NCI-H748 treated with DMSO at 0.1 percent for 48 hours (cell line): ENCODE measurements around the gene MGAT4C.

Experiments
- DNase-seq: peaks from one replicate; lab custom pipeline; 2025; lab: John Stamatoyannopoulos, UW

The MGAT4C gene

DNA sequence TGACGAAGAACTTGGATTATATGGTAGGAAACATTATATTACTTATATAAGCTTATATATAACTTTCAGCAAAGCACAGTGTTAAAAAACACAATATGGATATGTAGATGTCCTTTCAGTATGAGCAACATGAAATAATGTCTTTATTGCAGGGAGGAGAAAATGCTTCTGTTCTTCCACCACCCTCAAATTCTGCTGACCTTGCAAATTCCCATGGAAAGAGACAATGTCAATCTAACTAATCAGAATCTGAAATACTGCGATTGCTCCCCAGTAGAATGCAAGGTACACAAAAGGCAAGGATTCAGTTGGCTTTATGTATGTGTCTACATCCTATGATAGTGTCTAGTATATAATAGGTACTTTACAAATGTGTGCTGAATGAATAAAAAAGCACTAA lies 26.4 kb downstream of the MGAT4C start:
- no peak for DNase-seq

- DNase-seq: no peak
These were observed 27.5 kb downstream of the MGAT4C start for GRCh38 chr12:86228656-86229055.

DNA sequence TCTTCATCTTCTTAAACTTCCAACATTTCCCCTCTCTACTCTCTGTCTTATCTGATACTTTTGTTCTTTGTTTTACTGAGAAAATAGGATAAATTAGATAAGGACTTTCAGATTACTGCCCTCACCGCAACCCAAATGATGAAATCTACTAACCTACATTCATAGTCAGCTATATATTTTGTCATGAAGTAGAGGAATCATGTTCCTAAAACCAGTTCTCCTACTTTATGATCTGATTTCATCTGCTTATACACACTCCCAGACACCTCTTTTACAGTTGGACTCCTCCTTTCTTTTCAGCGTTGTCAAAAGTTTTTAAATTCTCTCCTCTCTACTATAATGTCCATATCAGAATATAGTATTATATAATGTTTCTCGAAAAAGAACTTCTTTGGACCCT lies 29.7 kb downstream of the MGAT4C start:
- no peak for DNase-seq

DNA sequence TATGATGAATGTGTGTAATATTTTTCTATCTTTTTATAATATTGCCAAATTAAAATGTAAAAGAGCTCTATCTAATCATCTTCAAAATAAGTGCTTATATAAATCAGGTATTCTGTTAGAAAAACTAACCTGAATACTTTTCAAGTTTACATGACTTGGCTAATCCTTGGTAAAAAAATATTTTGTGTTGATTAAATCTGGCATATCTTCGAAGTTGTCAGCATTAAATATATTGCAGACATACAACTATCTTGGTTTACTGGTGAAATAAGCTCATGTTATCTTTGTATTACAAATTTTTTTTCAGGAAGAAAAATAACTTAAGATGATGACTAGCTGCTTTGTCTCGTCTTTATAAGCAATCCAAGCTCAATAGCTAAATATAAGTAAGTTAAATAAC lies 39.6 kb downstream of the MGAT4C start:
- DNase-seq: no peak

DNA sequence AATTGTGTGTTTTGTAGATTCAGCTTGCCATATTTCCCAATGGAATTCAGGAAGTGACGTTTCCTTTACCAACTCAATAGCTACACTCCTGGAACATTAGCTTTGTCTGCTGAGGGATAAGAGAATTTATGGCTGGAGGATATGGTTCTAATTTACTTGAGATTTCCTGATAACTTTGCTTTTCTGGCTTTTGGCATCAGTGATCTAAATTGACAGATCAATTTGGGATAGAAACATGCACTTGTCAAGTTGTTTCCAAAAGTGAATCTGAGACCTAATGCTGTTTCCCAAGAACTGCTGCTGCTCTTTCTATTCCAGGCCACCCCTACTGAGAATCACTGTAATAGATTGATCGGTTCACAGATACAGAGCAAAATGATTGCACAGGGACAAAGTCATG lies 43.2 kb downstream of the MGAT4C start:
- no peak for DNase-seq

- no peak for DNase-seq
These were observed 57.3 kb downstream of the MGAT4C start for GRCh38 chr12:86198696-86199444.

- no peak for DNase-seq
These were observed 59.7 kb downstream of the MGAT4C start for GRCh38 chr12:86196465-86196864.

DNA sequence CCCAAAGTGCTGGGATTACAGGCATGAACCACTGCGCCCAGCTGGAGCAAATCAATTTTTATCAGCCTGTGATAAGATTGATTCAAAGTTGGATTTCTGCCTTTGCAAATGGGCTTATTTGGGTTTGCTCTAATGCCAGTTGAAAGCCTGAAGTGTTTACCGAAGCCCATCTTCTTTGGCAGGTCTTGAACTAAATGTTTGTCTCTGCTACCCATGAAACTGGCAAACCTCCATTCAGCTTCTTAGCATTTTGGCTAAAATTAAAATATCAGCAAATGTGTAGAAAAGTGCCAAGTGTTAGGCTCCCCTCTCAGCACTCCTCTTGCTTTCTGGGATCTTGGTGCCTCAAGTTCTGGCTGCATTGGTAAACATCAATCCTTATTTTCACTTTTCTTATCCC lies 61.5 kb downstream of the MGAT4C start:
- no peak for DNase-seq

DNA sequence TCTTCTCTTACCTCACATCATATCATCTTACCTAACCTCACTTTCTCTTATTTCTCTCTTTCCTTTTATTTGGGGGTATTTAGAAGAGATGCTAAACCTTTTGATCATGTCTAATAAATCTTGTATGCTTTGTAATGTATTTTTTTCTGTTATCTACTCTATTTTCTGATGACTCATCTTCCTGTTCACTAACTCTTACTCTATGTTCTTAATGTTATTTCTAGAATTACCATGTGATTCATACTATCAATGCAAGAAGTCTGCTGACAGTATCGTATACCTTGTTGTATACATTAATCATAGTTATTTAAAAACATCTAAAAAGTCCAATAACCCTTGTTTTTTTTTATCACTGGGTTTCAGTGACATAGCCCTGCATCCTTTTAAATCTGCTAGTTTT lies 62.3 kb downstream of the MGAT4C start:
- no peak for DNase-seq

GRCh38 chr12:86188226-86188625 lies 68.0 kb downstream of the MGAT4C start:
- DNase-seq: no peak

DNA sequence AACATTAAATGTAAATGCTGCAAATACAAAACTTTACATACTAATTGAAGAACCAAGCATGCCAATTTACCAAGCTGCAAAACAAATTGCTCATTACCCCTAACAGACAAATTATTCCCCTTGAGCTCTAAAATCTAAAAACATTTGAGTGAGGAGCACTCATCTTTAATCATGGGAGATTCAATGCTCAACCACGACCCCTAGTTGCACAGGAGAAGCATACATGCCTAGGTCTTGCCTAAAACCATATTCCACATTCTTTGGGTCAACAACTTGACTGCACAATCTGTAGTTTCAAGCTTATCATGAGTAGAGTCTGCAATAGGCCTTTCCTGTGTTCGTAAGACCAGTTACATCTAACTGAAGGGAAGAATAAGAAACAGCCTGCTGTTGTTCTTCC lies 69.7 kb downstream of the MGAT4C start:
- no peak for DNase-seq

DNA sequence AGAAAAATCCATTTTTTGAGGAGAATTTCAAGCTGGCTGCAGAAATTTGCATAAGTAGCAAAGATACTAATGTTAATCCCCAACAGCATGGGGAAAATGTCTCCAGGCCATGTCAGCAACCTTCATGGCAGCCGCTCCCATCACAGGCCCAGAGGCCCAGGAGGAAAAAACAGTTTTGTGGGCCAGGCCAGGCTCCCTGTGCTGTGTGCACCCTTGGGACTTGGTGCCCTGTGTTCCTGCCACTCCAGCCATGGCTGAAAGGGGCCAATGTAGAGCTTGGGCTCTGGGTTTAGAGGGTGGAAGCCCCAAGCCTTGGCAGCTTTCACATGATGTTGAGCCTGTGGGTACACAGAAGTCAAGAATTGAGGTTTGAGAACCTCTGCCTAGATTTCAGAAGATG lies 76.3 kb downstream of the MGAT4C start:
- no peak for DNase-seq

GRCh38 chr12:86174188-86174587 lies 82.0 kb downstream of the MGAT4C start:
- no peak for DNase-seq

DNA sequence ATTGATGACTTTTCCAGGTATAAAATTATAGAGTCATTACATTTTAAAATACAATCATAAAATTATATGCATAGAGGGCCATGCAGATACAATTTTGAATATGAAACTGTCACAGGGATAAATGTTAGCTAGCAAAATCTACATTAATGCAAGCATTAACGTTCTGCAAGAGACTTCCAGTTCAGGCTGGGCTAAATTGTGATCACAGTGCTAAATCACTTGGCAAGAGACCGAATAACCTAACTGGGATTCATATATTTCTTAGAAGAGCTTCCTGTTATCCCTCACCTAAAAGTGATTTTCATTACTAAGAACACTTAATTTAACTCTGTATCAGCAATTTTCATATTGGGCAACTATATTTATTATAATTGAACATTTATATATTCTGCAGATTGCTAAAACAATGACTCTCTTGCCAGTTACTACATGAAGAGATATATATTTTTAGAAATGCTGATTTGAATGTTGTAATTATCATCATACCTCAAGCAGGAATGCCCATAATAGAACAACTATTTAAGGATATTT lies 83.2 kb downstream of the MGAT4C start:
- no peak for DNase-seq

- no peak for DNase-seq
These were observed 86.1 kb downstream of the MGAT4C start for GRCh38 chr12:86170051-86170450.

- DNase-seq: no peak
These were observed 97.2 kb downstream of the MGAT4C start for GRCh38 chr12:86158956-86159355.

GRCh38 chr12:86154620-86155019 lies 101.6 kb downstream of the MGAT4C start:
- DNase-seq: no peak

- no peak for DNase-seq
These were observed 107.6 kb downstream of the MGAT4C start for GRCh38 chr12:86148612-86149011.

DNA sequence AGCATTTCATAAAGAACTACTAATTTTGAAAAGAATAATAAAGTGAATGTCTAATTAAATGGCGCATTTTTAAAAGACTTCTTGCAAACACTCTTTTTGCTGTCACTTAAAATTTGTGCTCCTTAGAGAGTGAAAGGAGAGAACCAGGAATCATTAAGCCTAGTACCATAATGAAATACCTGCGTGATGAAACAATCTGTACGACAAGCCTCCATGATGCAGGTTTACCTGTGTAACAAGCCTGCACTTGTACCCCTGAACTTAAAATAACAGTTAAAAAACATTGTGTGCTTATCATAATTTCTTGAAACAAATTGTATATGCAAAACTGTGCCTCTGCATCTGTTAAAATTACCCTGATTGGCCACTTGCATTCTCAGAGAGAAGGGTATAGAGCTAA lies 108.1 kb downstream of the MGAT4C start:
- DNase-seq: no peak

GRCh38 chr12:86145156-86145555 lies 111.0 kb downstream of the MGAT4C start:
- DNase-seq: no peak

DNA sequence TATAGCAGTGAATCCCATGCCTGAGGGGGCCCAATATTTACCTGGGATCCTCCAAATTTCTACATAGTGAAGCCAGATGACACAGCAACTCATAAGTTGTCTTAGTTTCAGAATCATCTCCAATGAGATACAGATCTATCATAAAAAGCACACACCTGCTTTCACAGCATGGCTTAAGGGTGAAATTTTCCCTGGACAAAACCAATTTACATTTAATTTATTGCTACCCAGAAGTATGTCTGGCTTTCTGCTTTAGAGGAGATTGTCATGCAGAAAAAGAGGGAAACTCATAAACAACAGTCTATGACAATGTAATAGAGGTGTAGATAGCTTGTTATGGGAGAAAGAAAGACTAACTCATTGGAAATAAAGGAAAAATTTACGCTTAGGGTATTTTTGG lies 113.0 kb downstream of the MGAT4C start:
- no peak for DNase-seq

- no peak for DNase-seq
These were observed 116.5 kb downstream of the MGAT4C start for GRCh38 chr12:86139671-86140070.

DNA sequence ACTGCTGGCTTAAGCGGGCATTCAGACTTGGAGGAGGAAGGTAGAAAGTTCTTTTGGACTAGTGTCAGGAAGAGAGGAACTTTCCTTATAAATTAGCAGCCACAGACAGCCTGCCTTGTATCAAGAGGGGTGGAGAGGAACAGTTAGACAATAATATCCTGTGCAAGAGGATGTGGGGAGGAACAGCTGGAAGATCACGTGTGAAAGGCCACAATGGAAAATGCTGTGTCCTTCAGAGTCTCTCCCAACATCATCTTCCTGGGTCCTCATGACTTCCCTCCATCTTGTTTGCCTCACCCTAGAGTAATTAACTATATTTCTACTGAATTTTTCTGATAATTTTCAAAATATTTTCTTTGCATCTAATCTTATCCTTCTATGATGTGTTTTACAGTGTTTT lies 117.4 kb downstream of the MGAT4C start:
- DNase-seq: no peak

DNA sequence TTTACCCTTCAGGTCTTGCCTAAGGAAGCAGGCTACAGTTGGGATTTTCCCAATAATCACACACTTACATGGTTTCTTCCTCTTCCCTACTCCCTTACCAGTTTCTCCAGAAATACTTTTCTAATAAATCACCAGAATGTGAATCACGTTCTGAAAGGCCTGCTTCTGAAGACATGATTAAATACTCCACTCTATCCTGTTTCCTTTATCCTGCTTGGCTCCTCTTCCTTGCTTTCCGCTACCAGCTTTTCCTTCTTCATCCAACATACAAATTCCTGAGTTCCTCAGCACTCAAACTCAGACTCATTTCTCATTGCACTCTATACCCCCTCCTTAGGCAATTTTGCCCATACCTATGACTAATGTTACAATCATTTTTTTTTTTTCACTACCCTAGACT lies 118.3 kb downstream of the MGAT4C start:
- DNase-seq: no peak
